GM18519 (cell line): ENCODE data around the gene GH1.
"Not testable (repeated sequence)": the region's sequence is repeated elsewhere in the genome, so short reads cannot be mapped to it uniquely, and the experiment has no call there.

ENCODE experiments used
- ATAC-seq: cut with Tn5 transposase; IDR thresholded peaks from one replicate; pipeline ENCODE4 v1.9.1; 2021; ENCODE audit warnings: mild to moderate bottlenecking, moderate library complexity; ENCODE audit not compliant: unreplicated experiment, low FRiP score

GH1 gene

DNA sequence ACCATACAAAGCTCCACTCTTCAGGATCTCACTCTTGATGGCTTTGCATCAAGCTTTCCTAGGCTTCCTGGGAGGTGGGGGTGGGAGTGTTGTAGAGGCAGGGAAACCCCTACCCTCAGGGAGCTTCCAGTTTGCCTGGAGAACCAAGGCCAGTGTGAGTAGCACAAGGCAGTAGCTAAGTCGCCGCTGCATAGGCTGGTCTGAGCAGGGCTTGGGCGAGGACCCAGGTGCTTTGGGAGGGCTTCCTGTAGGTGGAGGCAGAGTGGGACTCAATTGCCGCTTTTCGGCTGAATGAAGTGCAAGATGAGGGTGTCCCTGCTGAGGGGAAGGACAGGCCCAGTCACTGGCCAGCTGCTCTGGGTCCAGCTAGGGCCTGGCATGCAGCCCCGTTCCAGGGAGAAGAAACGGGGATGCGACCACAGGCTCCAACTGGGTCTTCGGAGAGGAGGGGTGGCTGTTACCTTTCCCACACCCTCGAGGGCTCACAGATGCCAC, 9.6 kb upstream of the GH1 start:
- ATAC-seq: no peak

GRCh38 chr17:63927464-63928171, 9.0 kb upstream of the GH1 start:
- no peak for ATAC-seq

DNA sequence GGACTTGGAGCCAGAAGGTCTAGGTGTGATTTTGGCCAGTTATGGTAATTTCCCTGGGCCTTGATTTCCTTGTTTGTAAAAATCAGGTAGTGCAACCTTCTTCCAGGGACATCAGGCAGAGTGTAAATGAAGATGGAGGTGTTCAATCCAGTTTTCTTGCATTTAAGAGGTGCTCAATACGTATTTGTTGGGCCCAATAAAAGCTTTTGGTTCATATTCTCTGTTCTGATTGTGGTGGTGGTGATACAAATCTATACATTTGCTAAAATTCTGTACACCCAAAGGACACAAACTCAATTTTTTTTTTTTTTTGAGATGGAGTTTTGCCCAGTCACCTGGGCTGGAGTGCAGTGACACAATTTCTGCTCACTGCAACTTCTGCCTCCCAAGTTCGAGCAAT, 7.5 kb upstream of the GH1 start:
- no peak for ATAC-seq

DNA sequence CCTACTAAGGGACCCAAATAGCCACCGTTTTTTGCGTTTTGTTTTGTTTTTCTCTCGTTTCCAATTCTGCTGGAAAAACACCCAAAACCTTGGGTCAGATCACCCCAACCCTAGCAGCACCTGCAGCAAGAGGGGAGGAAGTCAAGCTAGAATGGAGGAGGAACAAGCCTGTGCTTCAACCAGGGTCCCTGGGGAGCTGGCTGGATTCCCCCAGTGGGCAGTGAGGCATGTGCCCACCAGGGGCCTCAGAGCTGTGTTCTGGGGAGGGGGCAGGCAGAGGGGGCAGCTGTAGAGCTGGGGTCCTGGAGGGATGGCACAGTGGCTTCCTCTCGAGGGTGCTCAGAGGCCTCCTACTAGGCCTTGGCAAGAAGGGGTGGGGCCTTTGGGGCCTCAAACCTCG, 7.0 kb upstream of the GH1 start:
- ATAC-seq: no peak

DNA sequence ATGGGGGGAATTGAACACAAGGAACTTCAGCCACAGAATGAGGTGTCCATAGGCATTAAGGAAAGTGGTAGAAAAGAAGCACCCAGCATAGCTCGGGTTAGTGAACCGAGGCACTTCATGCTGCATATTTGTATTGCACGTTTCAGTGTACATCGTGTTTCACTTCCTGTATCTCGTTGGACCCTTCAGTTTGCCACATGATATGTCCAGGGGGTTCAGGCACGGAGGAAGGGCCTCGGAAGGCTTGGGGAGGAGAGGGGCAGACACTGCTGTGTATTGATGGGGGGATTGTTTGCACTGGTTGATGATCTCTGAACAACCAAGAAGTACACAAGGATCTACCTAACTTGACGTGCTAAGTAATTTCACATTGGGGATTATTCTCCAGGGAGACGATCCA, 3.8 kb upstream of the GH1 start:
- ATAC-seq: not testable (repeated sequence)

DNA sequence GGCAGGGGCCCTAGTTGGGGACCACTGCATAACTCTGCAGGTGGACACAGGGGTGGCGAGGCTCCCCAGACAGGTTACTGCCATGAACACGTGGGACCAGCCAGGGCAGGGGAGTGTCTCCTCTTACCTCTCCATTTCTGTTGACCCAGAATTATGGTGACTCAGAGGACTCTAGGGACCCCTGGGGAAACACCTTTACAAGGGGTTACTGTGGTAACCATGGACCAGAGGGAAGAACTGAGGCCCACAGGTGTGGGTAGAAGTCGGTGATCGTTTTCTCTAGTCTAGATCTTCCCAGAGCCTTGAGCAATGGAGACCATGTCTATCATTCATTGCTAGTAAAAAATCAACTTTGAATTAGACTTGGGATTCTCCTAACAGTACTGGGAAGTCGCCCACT, 2.1 kb upstream of the GH1 start:
- ATAC-seq: not testable (repeated sequence)

DNA sequence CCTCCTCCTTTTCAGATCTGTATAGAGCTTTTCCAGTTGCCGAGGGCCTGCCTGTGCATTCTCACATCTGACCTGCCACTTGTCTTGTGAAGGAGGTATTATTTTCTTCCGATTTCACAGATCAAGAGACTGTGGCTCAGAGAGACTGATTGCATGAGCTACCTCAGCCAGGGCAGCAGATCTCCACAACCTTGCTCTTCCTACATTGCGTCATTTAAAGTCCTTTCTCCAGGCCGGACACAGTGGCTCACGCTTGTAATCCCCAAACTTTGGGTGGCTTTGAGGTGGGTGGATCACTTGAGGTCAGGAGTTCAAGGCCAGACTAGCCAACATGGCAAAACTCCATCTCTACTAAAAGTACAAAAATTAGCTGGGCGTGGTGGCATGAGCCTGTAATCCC, 1.4 kb upstream of the GH1 start:
- ATAC-seq: not testable (repeated sequence)

GRCh38 chr17:63919311-63919723, 678 bp upstream of the GH1 start:
- no peak for ATAC-seq

- no peak for ATAC-seq
Observed at GRCh38 chr17:63918305-63918704, 334 bp downstream of the GH1 start.

DNA sequence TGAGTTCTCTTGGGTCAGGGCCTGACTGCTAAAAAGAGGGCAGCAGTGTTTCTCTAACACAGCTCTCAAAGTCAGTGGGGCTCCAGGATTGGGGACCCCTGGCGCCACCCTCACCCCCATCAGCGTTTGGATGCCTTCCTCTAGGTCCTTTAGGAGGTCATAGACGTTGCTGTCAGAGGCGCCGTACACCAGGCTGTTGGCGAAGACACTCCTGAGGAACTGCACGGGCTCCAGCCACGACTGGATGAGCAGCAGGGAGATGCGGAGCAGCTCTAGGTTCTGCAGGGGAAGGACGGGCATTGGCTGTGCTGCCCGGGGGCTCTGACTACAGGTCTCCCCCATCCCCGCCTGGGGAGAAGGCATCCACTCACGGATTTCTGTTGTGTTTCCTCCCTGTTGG, 993 bp downstream of the GH1 start:
- ATAC-seq: no peak

GRCh38 chr17:63917206-63917605, 1.4 kb downstream of the GH1 start:
- ATAC-seq: not testable (repeated sequence)

DNA sequence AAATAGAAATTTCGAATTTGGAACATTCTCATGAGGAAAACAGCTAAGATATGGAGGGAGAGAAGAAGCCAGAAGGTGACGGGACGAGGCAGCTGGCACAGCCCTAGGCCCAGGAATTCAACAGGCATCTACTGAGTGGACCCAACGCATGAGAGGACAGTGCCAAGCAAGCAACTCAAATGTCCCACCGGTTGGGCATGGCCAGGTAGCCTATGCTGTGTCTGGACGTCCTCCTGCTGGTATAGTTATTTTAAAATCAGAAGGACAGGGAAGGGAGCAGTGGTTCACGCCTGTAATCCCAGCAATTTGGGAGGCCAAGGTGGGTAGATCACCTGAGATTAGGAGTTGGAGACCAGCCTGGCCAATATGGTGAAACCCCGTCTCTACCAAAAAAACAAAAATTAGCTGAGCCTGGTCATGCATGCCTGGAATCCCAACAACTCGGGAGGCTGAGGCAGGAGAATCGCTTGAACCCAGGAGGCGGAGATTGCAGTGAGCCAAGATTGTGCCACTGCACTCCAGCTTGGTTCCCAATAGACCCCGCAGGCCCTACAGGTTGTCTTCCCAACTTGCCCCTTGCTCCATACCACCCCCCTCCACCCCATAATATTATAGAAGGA, 2.0 kb downstream of the GH1 start:
- no peak for ATAC-seq

DNA sequence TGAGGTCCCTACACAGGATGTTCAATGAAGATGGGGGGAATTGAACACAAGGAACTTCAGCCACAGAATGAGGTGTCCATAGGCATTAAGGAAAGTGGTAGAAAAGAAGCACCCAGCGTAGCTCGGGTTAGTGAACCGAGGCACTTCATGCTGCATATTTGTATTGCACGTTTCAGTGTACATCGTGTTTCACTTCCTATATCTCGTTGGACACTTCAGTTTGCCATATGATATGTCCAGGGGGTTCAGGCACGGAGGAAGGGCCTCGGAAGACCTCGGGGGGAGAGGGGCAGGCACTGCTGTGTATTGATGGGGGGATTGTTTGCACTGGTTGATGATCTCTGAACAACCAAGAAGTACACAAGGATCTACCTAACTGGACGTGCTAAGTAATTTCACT, 2.9 kb downstream of the GH1 start:
- ATAC-seq: not testable (repeated sequence)

DNA sequence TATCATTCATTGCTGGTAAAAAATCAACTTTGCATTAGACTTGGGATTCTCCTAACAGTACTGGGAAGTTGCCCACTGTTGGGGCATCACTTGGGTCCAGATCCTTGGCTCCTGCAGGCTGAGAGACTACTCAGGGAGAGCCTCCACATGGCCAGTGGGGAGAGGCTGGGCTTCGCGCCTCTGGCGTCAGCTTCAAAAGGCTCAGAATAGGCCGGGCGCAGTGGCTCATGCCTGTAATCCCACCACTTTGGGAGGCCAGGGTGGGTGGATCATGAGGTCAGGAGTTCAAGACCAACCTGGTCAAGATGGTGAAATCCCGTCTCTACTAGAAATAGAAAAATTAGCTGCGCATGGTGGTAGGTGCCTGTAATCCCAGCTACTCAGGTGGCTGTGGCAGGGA, 4.2 kb downstream of the GH1 start:
- no peak for ATAC-seq

- ATAC-seq: no peak
Observed at GRCh38 chr17:63911657-63912100, 7.0 kb downstream of the GH1 start.

- ATAC-seq: no peak
Observed at GRCh38 chr17:63911041-63911635, 7.5 kb downstream of the GH1 start, which contains the start of gene CSHL1. Gene CSHL1, minus strand, starts transcription at chr17:63911258. Its CDS starts 62 bp downstream, at chr17:63911196.

GRCh38 chr17:63910096-63910495, 8.5 kb downstream of the GH1 start:
- no peak for ATAC-seq

DNA sequence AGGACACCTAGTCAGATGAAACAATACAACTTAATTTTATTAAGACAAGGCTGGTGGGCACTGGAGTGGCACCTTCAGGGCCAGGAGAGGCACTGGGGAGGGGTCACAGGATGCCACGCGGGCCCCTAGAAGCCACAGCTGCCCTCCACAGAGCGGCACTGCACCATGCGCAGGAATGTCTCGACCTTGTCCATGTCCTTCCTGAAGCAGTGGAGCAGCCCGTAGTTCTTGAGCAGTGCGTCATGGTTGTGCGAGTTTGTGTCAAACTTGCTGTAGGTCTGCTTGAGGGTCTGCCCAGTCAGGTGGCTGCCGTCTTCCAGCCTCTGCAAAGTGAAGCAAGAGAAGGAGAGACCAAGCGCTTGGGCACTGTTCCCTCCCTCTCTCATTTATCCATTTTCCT, 9.1 kb downstream of the GH1 start:
- ATAC-seq: not testable (repeated sequence)

- ATAC-seq: not testable (repeated sequence)
Observed at GRCh38 chr17:63907161-63907778, 11.4 kb downstream of the GH1 start.

- not testable (repeated sequence) for ATAC-seq
Observed at GRCh38 chr17:63904796-63905195, 13.8 kb downstream of the GH1 start.

GRCh38 chr17:63903787-63904201, 14.8 kb downstream of the GH1 start:
- ATAC-seq: not testable (repeated sequence)
